Measurements from ENCODE around the gene TACR1.

TACR1 gene

DNA sequence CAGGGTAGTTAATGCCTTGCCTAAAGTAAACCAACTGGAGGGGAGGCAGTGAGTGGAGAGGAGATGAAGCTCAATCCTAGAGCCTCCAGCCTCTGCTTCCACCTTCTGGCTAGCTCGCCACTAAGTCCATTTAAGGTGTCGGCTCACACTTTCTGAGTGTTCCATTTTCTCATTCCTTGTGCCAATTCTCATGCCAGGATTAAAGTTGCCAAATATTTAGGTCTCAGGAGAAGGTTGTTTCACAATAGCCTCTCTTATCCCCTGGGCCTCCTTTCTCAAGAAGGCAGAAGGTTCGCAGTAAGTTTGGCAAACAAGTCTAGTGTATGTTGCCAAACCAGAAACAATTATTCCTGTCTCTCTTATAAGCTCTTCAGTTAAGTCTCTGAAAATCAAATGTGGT is 57.2 kb downstream of the TACR1 start:
- TF ChIP-seq, protein P1, sequence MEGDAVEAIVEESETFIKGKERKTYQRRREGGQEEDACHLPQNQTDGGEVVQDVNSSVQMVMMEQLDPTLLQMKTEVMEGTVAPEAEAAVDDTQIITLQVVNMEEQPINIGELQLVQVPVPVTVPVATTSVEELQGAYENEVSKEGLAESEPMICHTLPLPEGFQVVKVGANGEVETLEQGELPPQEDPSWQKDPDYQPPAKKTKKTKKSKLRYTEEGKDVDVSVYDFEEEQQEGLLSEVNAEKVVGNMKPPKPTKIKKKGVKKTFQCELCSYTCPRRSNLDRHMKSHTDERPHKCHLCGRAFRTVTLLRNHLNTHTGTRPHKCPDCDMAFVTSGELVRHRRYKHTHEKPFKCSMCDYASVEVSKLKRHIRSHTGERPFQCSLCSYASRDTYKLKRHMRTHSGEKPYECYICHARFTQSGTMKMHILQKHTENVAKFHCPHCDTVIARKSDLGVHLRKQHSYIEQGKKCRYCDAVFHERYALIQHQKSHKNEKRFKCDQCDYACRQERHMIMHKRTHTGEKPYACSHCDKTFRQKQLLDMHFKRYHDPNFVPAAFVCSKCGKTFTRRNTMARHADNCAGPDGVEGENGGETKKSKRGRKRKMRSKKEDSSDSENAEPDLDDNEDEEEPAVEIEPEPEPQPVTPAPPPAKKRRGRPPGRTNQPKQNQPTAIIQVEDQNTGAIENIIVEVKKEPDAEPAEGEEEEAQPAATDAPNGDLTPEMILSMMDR (IDR thresholded peaks at IDR 0.05) = no peak
- no peaks in the 10 kb centered on the region for H3K79me2 ChIP-seq
- H3K4me2 ChIP-seq (ENCODE audit: low read length) = no peak overlapping the region
- no peak overlapping the region for H2AFZ ChIP-seq
- no peak overlapping the region for H3K4me3 ChIP-seq (ENCODE audit: low read depth, low read length)
- no peaks in the 10 kb centered on the region for H3K9me3 ChIP-seq (ENCODE audit: control insufficient read depth, low read length)
- no peaks in the 10 kb centered on the region for H3K36me3 ChIP-seq (ENCODE audit: control insufficient read depth, insufficient read depth, low read length)
- no peaks in the 10 kb centered on the region for H3K4me1 ChIP-seq
- no peak overlapping the region for H3K9ac ChIP-seq
- no peaks in the 10 kb centered on the region for H3K27me3 ChIP-seq (ENCODE audit: control insufficient read depth, insufficient read depth, low read length)
- H3K27ac ChIP-seq = no peak overlapping the region

DNA sequence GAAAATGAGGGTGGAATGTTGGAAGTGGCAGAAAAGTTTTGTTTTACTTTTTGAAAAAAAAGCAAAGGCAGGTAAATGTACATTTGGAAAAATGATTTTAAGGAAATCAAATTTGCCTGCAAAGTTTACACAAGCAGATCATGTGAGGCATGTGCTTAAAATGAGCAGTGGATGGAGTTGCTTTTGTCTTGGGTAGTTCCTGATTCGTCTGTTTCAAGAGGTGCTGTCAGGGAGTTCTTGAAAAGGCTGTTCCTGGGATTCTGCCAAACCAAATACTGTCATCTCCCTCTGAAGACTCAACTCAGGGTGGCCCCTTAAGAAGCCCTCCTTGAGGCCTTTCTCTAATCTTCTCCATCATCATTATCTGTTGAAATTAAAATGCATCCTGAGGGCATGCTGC is 59.0 kb downstream of the TACR1 start:
- Histone ChIP-seq H3K9me3 (ENCODE audit: control insufficient read depth, low read length) (no peaks in the 10 kb centered on the region), H3K4me2 (ENCODE audit: low read length) (no peak overlapping the region), H3K36me3 (ENCODE audit: control insufficient read depth, insufficient read depth, low read length) (no peaks in the 10 kb centered on the region), H3K27me3 (ENCODE audit: control insufficient read depth, insufficient read depth, low read length) (no peaks in the 10 kb centered on the region), H2AFZ (no peak overlapping the region), H3K4me1 (no peaks in the 10 kb centered on the region), H3K4me3 (ENCODE audit: low read depth, low read length) (no peak overlapping the region), H3K27ac (no peak overlapping the region), H3K9ac (no peak overlapping the region), H3K79me2 (no peaks in the 10 kb centered on the region)
- TF ChIP-seq, protein P1 (IDR thresholded peaks at IDR 0.05) = no peak

DNA sequence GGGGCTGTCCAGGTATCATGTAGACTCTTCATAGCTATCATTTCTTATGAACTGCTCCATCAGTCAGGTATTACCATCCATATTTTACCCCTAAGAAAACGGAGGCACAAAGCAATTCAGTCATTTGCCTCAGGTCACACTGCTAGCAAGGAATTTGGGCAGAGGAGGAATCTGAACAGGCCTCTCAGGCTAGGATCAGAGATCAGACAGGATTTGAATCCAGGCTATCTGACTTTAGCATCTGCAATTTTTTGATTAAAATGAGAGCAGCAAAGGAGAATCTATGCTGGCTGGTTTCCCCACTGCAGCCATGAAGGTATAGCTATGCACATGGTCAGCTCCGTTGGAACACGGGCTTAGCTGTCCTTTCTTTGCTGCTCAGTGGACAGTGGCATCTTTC is 60.1 kb downstream of the TACR1 start:
- Histone ChIP-seq H3K9me3 (ENCODE audit: control insufficient read depth, low read length) (no peaks in the 10 kb centered on the region), H2AFZ (no peak overlapping the region), H3K27ac (no peak overlapping the region), H3K79me2 (no peaks in the 10 kb centered on the region), H3K4me2 (ENCODE audit: low read length) (no peak overlapping the region), H3K36me3 (ENCODE audit: control insufficient read depth, insufficient read depth, low read length) (no peaks in the 10 kb centered on the region), H3K4me3 (ENCODE audit: low read depth, low read length) (no peak overlapping the region), H3K27me3 (ENCODE audit: control insufficient read depth, insufficient read depth, low read length) (no peaks in the 10 kb centered on the region), H3K9ac (no peak overlapping the region), H3K4me1 (no peaks in the 10 kb centered on the region)
- TF ChIP-seq, protein P1 (IDR thresholded peaks at IDR 0.05) = no peak

DNA sequence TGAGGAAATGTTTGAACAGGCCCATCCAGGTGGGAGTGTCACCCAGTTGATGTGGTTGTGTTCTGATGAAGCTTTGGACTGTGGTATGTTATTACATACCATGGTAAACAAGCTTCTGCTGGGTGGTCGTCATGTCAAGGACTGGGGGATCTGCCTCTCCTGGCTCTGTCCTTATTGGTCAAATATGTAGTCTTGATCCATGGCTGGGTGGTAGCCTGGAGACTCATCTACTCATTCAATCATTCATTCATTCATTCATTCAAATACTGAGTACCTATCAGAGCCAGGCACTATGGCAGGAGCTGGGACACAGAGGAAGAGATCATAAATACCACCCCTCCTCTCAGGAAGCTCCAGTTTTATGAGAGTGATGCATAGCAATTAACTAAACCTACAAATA is 60.8 kb downstream of the TACR1 start:
- Histone ChIP-seq H3K4me3 (ENCODE audit: low read depth, low read length) (no peak overlapping the region), H3K4me2 (ENCODE audit: low read length) (no peak overlapping the region), H3K36me3 (ENCODE audit: control insufficient read depth, insufficient read depth, low read length) (no peaks in the 10 kb centered on the region), H3K9ac (no peak overlapping the region), H2AFZ (no peak overlapping the region), H3K9me3 (ENCODE audit: control insufficient read depth, low read length) (no peaks in the 10 kb centered on the region), H3K79me2 (no peaks in the 10 kb centered on the region), H3K27ac (no peak overlapping the region), H3K27me3 (ENCODE audit: control insufficient read depth, insufficient read depth, low read length) (no peaks in the 10 kb centered on the region), H3K4me1 (no peaks in the 10 kb centered on the region)
- TF ChIP-seq, protein P1 (IDR thresholded peaks at IDR 0.05) = no peak

DNA sequence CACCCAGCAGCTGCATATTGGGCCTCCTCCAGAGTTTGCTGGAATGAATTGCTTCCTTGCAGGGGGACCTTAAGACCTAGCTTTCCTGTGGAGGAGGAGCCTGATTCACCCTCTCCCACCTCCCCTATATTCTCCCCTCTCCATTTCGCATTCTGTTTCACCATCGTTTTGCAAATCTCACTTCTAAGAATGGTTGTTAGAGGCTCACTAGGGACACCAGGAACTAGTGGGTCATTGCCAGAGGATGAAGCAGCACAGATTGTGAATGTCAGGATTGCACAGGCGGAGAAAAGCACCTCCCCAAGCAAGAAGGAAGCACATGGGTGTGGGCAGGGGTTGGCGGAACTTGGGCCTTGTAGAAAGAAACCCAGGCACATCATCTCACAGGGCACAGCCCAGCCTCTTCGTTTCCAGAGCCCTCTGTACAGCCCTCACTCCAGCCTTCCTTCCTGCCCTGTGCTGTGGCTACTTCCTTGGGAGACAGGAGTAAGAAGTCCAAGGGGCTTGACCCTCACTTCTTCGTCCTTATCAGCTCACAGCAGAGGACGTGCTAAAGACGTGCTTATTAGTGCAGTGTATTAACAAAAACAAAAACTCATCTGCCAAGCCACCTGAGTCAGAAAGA is 63.4 kb downstream of the TACR1 start:
- no peaks in the 10 kb centered on the region for H3K27me3 ChIP-seq (ENCODE audit: control insufficient read depth, insufficient read depth, low read length)
- no peaks in the 10 kb centered on the region for H3K36me3 ChIP-seq (ENCODE audit: control insufficient read depth, insufficient read depth, low read length)
- no peaks in the 10 kb centered on the region for H3K79me2 ChIP-seq
- no peaks in the 10 kb centered on the region for H3K4me1 ChIP-seq
- no peak overlapping the region for H3K4me2 ChIP-seq (ENCODE audit: low read length)
- H3K9me3 ChIP-seq (ENCODE audit: control insufficient read depth, low read length) = no peaks in the 10 kb centered on the region
- no peak overlapping the region for H3K27ac ChIP-seq
- H2AFZ ChIP-seq = no peak overlapping the region
- TF ChIP-seq, protein P1 (IDR thresholded peaks at IDR 0.05) = no peak
- no peak overlapping the region for H3K4me3 ChIP-seq (ENCODE audit: low read depth, low read length)
- H3K9ac ChIP-seq = no peak overlapping the region

All from parathyroid adenoma (tissue), 2 donors.